HFFc6 (cell line): ENCODE measurements around the gene ARHGEF4. TPM values are rescaled to one million over a fixed set of nuclear protein-coding genes. Genes with fewer than 3 reads are reported as not detected.

ENCODE experiments used
- DNase-seq: peaks from one replicate; pipeline ENCODE4 v3.0.0-alpha.2; 2018
- H3K27ac Mint-ChIP-seq: 2 replicates; pipeline ENCODE4 v1.8.0; 2020; ENCODE audit warnings: mild to moderate bottlenecking, mixed read lengths
- H3K27me3 Mint-ChIP-seq: 2 replicates; pipeline ENCODE4 v1.8.0; 2021; ENCODE audit warnings: mild to moderate bottlenecking, moderate library complexity, mixed read lengths; ENCODE audit not compliant: insufficient read depth
- H3K36me3 Mint-ChIP-seq: 2 replicates; pipeline ENCODE4 v1.8.0; 2021; ENCODE audit warnings: low read depth, mixed read lengths
- H3K4me1 Mint-ChIP-seq: 2 replicates; pipeline ENCODE4 v1.8.0; 2020; ENCODE audit warnings: low read depth, mixed read lengths
- H3K4me3 Mint-ChIP-seq: 2 replicates; pipeline ENCODE4 v1.8.0; 2020; ENCODE audit warnings: mild to moderate bottlenecking, moderate library complexity, mixed read lengths
- H3K9me3 Mint-ChIP-seq: 2 replicates; pipeline ENCODE4 v1.8.0; 2020; ENCODE audit warnings: mild to moderate bottlenecking, mixed read lengths
- long read RNA-seq: library from polyadenylated mRNA; unstranded; transcript quantifications from one replicate; pipeline ENCODE4 v2.0.0, GENCODE V29; 2019
- total RNA-seq, 6 experiments: library from RNA; stranded (reverse); fragmentation: NEBNext Ultra II Directional; extraction: Animal tissue kit (Norgen Biotek cat#: 25700); gene quantifications; 2 replicates in 1 of 6; 3 replicates in 5 of 6; pipeline ENCODE4 v1.2.3, GENCODE V29; 2021
- TF ChIP-seq, protein P1 (sequence below): fragments of 200-600 bp; sonication (generic); IDR thresholded peaks from 2 replicates; pipeline ENCODE4 v1.5.0; 2021; ENCODE audit warnings: antibody characterized with exemption, mild to moderate bottlenecking

The ARHGEF4 gene
- 1 to 10 TPM in 5 of 6 experiments, under 1 TPM in 1; 0.94 to 2.2 (median 1.4) TPM for total RNA-seq
- long read RNA-seq, partial matches to known transcripts: 1 of 1 reads
- long read RNA-seq, other reads (novel, unspliced or antisense): 0 of 1 reads

GRCh38 chr2:130836501-130837174 lies at the start of gene ARHGEF4:
Gene ARHGEF4 (plus strand): TSS chr2:130836914. CDS start chr2:130836954, 40 bp downstream.
- Mint-ChIP-seq H3K27me3 (peaks cover 17% of the 10 kb centered on the region), H3K27ac (no peak within 1 kb of the TSS), H3K4me1 (no peaks in the 10 kb centered on the region), H3K9me3 (no peaks in the 10 kb centered on the region; the same call in 1 of the 2 replicates), H3K36me3 (no peaks in the 10 kb centered on the region), H3K4me3 (no peak within 1 kb of the TSS)
- DNase-seq: no peak
- TF ChIP-seq, protein P1, sequence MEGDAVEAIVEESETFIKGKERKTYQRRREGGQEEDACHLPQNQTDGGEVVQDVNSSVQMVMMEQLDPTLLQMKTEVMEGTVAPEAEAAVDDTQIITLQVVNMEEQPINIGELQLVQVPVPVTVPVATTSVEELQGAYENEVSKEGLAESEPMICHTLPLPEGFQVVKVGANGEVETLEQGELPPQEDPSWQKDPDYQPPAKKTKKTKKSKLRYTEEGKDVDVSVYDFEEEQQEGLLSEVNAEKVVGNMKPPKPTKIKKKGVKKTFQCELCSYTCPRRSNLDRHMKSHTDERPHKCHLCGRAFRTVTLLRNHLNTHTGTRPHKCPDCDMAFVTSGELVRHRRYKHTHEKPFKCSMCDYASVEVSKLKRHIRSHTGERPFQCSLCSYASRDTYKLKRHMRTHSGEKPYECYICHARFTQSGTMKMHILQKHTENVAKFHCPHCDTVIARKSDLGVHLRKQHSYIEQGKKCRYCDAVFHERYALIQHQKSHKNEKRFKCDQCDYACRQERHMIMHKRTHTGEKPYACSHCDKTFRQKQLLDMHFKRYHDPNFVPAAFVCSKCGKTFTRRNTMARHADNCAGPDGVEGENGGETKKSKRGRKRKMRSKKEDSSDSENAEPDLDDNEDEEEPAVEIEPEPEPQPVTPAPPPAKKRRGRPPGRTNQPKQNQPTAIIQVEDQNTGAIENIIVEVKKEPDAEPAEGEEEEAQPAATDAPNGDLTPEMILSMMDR: no peak

- Mint-ChIP-seq H3K27me3 (peaks cover 2% of the 10 kb centered on the region), H3K9me3 (no peaks in the 10 kb centered on the region), H3K4me3 (no peak overlapping the region), H3K4me1 (no peaks in the 10 kb centered on the region), H3K27ac (no peak overlapping the region), H3K36me3 (no peaks in the 10 kb centered on the region)
- TF ChIP-seq, protein P1: no peak
- DNase-seq: no peak
These were observed 48.9 kb upstream of the ARHGEF4 start for GRCh38 chr2:130787841-130788240.

GRCh38 chr2:130790312-130790711 lies 46.4 kb upstream of the ARHGEF4 start:
- no peak overlapping the region for H3K27ac Mint-ChIP-seq
- no peaks in the 10 kb centered on the region for H3K36me3 Mint-ChIP-seq
- no peaks in the 10 kb centered on the region for H3K4me1 Mint-ChIP-seq
- peaks cover 2% of the 10 kb centered on the region for H3K27me3 Mint-ChIP-seq
- H3K4me3 Mint-ChIP-seq: no peak overlapping the region
- no peaks in the 10 kb centered on the region for H3K9me3 Mint-ChIP-seq
- no peak for DNase-seq
- TF ChIP-seq, protein P1: no peak

GRCh38 chr2:130790804-130791616 lies 45.7 kb upstream of the ARHGEF4 start:
- TF ChIP-seq, protein P1: no peak
- Mint-ChIP-seq H3K4me3 (no peak overlapping the region), H3K27me3 (peaks cover 2% of the 10 kb centered on the region), H3K4me1 (no peaks in the 10 kb centered on the region), H3K27ac (no peak overlapping the region), H3K36me3 (no peaks in the 10 kb centered on the region), H3K9me3 (no peaks in the 10 kb centered on the region)
- no peak for DNase-seq

- H3K4me3 Mint-ChIP-seq: no peak overlapping the region
- TF ChIP-seq, protein P1: no peak
- no peak overlapping the region for H3K27ac Mint-ChIP-seq
- H3K27me3 Mint-ChIP-seq: peaks cover 2% of the 10 kb centered on the region
- no peak for DNase-seq
- no peaks in the 10 kb centered on the region for H3K36me3 Mint-ChIP-seq
- H3K4me1 Mint-ChIP-seq: no peaks in the 10 kb centered on the region
- H3K9me3 Mint-ChIP-seq: no peaks in the 10 kb centered on the region
These were observed 45.1 kb upstream of the ARHGEF4 start for GRCh38 chr2:130791617-130791939.
